ENCODE results near the gene PDZRN3.

DNA sequence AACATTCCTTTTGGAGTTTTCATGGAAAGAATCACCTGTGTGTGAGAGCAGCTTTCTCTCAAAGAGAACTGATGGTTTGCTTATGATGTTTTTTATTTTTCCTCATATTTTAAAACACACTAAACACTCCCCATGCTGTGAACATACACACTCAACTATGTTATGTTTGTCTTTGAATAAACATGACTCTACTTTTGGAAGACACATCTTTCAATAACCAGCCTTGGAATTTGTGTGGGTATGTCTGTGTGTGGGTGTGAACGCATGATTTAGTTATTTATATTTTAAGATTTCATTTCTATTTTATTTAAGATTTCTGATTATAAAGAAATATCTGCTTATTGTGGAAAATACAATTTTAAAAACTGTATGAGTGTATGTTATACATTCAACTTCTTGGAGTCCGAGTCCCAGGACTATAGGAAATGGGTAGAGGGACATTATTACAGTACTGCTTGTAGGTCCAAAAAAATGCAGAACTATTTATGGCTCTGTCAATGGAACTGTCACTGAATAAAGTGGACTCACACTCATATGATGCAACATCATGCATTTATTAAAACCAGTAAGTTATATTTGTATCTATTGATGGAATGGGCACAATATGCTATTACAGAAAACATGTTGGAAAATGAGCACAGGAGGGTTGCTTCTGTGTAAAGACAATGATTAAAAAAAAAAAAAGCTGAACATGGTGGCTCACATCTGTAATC lies 43.5 kb downstream of the PDZRN3 start:
- TF ChIP-seq, protein P1, sequence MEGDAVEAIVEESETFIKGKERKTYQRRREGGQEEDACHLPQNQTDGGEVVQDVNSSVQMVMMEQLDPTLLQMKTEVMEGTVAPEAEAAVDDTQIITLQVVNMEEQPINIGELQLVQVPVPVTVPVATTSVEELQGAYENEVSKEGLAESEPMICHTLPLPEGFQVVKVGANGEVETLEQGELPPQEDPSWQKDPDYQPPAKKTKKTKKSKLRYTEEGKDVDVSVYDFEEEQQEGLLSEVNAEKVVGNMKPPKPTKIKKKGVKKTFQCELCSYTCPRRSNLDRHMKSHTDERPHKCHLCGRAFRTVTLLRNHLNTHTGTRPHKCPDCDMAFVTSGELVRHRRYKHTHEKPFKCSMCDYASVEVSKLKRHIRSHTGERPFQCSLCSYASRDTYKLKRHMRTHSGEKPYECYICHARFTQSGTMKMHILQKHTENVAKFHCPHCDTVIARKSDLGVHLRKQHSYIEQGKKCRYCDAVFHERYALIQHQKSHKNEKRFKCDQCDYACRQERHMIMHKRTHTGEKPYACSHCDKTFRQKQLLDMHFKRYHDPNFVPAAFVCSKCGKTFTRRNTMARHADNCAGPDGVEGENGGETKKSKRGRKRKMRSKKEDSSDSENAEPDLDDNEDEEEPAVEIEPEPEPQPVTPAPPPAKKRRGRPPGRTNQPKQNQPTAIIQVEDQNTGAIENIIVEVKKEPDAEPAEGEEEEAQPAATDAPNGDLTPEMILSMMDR (conservative IDR thresholded peaks at IDR 0.05), result no peak
- no peak for TF ChIP-seq ZFX (IDR thresholded peaks at IDR 0.05)
